Trophoblast cell (in vitro differentiated cells and primary cell): Measurements from ENCODE around the gene PHLPP1.
A peak's percentile ranks its signal among the peaks of the same experiment; 100 is the strongest.
"Not testable (repeated sequence)": the region's sequence is repeated elsewhere in the genome, so short reads cannot be mapped to it uniquely, and the experiment has no call there.

Experiments used
- DNase-seq, 2 donors: peaks; one replicate each; pipeline ENCODE4 v3.0.0-alpha.2; 2016
- H2AFZ ChIP-seq: 2 replicates; pipeline ENCODE4 v1.6.1; 2013; ENCODE audit warnings: low read length, moderate library complexity, mild to moderate bottlenecking; ENCODE audit not compliant: insufficient read depth, poor library complexity
- H2AK5ac ChIP-seq: 2 replicates; pipeline ENCODE4 v1.6.1; 2013; ENCODE audit warnings: mild to moderate bottlenecking, low read length
- H2BK120ac ChIP-seq: 2 replicates; pipeline ENCODE4 v1.6.1; 2013; ENCODE audit warnings: low read length, mild to moderate bottlenecking, moderate library complexity; ENCODE audit not compliant: insufficient read depth, poor library complexity
- H2BK12ac ChIP-seq: 2 replicates; pipeline ENCODE4 v1.6.1; 2013; ENCODE audit warnings: mild to moderate bottlenecking, low read length, moderate library complexity
- H2BK5ac ChIP-seq: 2 replicates; pipeline ENCODE4 v1.6.1; 2013; ENCODE audit warnings: low read length, low read depth, moderate library complexity, mild to moderate bottlenecking; ENCODE audit not compliant: poor library complexity
- H3K14ac ChIP-seq: 2 replicates; pipeline ENCODE4 v1.6.1; 2013; ENCODE audit warnings: mild to moderate bottlenecking, low read length
- H3K18ac ChIP-seq: 2 replicates; pipeline ENCODE4 v1.6.1; 2013; ENCODE audit warnings: mild to moderate bottlenecking, low read length
- H3K23ac ChIP-seq: 2 replicates; pipeline ENCODE4 v1.6.1; 2013; ENCODE audit warnings: low read length
- H3K27ac ChIP-seq: 2 replicates; pipeline ENCODE4 v1.5.1; 2013; ENCODE audit warnings: low read depth, mild to moderate bottlenecking, inconsistent platforms, low read length, moderate library complexity
- H3K27me3 ChIP-seq: 2 replicates; pipeline ENCODE4 v1.6.1; 2013; ENCODE audit warnings: inconsistent platforms, mild to moderate bottlenecking, low read length, moderate library complexity; ENCODE audit not compliant: insufficient read depth
- H3K36me3 ChIP-seq, 2 experiments: 1 replicate in 1 of 2; 2 replicates in 1 of 2; pipeline ENCODE4 v1.6.1; 2013; ENCODE audit warnings: low read length in 2 of 2, mild to moderate bottlenecking in 2 of 2, moderate library complexity in 1 of 2; ENCODE audit not compliant: insufficient read depth in 2 of 2, control insufficient read depth in 1 of 2
- H3K4ac ChIP-seq: 2 replicates; pipeline ENCODE4 v1.6.1; 2013; ENCODE audit warnings: low read depth, mild to moderate bottlenecking, low read length, moderate library complexity
- H3K4me1 ChIP-seq, 2 experiments: 1 replicate in 1 of 2; 2 replicates in 1 of 2; pipeline ENCODE4 v1.6.1; 2013; ENCODE audit warnings: low read length in 2 of 2, mild to moderate bottlenecking in 2 of 2, moderate library complexity in 1 of 2; ENCODE audit not compliant: insufficient read depth in 2 of 2, control insufficient read depth in 1 of 2
- H3K4me2 ChIP-seq: 2 replicates; pipeline ENCODE4 v1.6.1; 2013; ENCODE audit warnings: inconsistent platforms, mild to moderate bottlenecking, low read length, moderate library complexity
- H3K4me3 ChIP-seq: 2 replicates; pipeline ENCODE4 v1.5.1; 2013; ENCODE audit warnings: mild to moderate bottlenecking, low read depth, low read length, inconsistent platforms
- H3K79me1 ChIP-seq: one replicate; pipeline ENCODE4 v1.6.1; 2013; ENCODE audit warnings: low read length
- H3K79me2 ChIP-seq: 2 replicates; pipeline ENCODE4 v1.6.1; 2013; ENCODE audit warnings: low read length, mild to moderate bottlenecking; ENCODE audit not compliant: control insufficient read depth, insufficient read depth, poor library complexity
- H3K9ac ChIP-seq: 2 replicates; pipeline ENCODE4 v1.6.1; 2013; ENCODE audit warnings: mild to moderate bottlenecking, low read length
- H3K9me3 ChIP-seq: 2 replicates; pipeline ENCODE4 v1.6.1; 2013; ENCODE audit warnings: low read depth, mild to moderate bottlenecking, control low read depth, inconsistent platforms, low read length; ENCODE audit not compliant: insufficient read depth
- H4K12ac ChIP-seq: 2 replicates; pipeline ENCODE4 v1.6.1; 2013; ENCODE audit warnings: low read depth, mild to moderate bottlenecking, low read length, moderate library complexity
- H4K8ac ChIP-seq: 2 replicates; pipeline ENCODE4 v1.6.1; 2013; ENCODE audit warnings: low read depth, mild to moderate bottlenecking, low read length, moderate library complexity
- H4K91ac ChIP-seq: one replicate; pipeline ENCODE4 v1.6.1; 2013; ENCODE audit warnings: low read depth, mild to moderate bottlenecking, low read length, moderate library complexity
- WGBS: extraction: QIAGEN DNeasy Blood & Tissue Kit; methylation state at CpG from one replicate; pipeline ENCODE4 v1.1.7; 2013; ENCODE audit warnings: missing lambda C conversion rate; ENCODE audit not compliant: insufficient read length, insufficient coverage; ENCODE audit errors: extremely low coverage; 5-methylcytosine and 5-hydroxymethylcytosine counted together

PHLPP1 gene

GRCh38 chr18:62706879-62707278, 8.5 kb upstream of the PHLPP1 start:
- not testable (repeated sequence) for H3K23ac ChIP-seq, H2BK12ac ChIP-seq, H2AK5ac ChIP-seq, H3K36me3 ChIP-seq, H2AFZ ChIP-seq, H3K4me2 ChIP-seq, H3K9ac ChIP-seq, H3K27ac ChIP-seq, H4K12ac ChIP-seq, H3K27me3 ChIP-seq, H4K8ac ChIP-seq, H3K4ac ChIP-seq, H3K4me3 ChIP-seq, H3K79me2 ChIP-seq, H3K14ac ChIP-seq, H3K9me3 ChIP-seq, H3K4me1 ChIP-seq, DNase-seq, H3K18ac ChIP-seq, H4K91ac ChIP-seq, H3K79me1 ChIP-seq, H2BK5ac ChIP-seq, H2BK120ac ChIP-seq
- WGBS, result no CpG with 5 or more reads among the region's 8 CpGs

DNA sequence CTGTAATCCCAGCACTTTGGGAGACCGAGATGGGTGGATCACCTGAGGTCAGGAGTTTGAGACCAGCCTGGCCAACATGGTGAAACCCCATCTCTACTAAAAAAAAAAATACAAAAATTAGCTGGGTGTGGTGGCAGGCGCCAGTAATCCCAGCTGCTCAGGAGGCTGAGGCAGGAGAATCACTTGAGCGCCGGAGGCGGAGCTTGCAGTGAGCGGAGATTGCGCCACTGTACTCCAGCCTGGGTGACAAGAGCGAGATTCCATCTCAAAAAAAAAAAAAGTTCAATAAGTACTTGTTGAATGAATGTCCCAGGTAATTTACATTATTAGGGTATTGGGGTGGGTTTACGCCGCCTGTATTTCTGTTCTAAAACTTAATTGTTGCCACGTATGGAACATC, 5.4 kb upstream of the PHLPP1 start:
- H4K8ac ChIP-seq, H3K27ac ChIP-seq, H4K12ac ChIP-seq, H3K4me3 ChIP-seq, H2BK120ac ChIP-seq, H3K4ac ChIP-seq, H4K91ac ChIP-seq, H3K79me1 ChIP-seq, H2BK12ac ChIP-seq, H3K27me3 ChIP-seq, H3K4me2 ChIP-seq, H3K4me1 ChIP-seq, H3K79me2 ChIP-seq, H3K14ac ChIP-seq, H3K23ac ChIP-seq, H3K9me3 ChIP-seq, H3K9ac ChIP-seq, H2BK5ac ChIP-seq, H2AFZ ChIP-seq, H2AK5ac ChIP-seq, H3K36me3 ChIP-seq, H3K18ac ChIP-seq: not testable (repeated sequence)
- no CpG with 5 or more reads among the region's 11 CpGs for WGBS
- peak; percentile 62 to 63 for DNase-seq

GRCh38 chr18:62710417-62710816, 4.9 kb upstream of the PHLPP1 start:
- Histone ChIP-seq H3K4me3 (no peak overlapping the region), H3K79me1 (peaks cover 4% of the 10 kb centered on the region), H3K79me2 (peaks cover 2% of the 10 kb centered on the region), H3K36me3 (no peaks in the 10 kb centered on the region), H3K14ac (no peak overlapping the region), H2BK5ac (no peak overlapping the region), H3K18ac (no peak overlapping the region), H2BK12ac (no peak overlapping the region), H3K27me3 (no peaks in the 10 kb centered on the region), H3K4ac (no peak overlapping the region), H3K27ac (no peak overlapping the region), H3K9me3 (peaks cover 2% of the 10 kb centered on the region), H4K91ac (no peak overlapping the region), H3K4me1 (peaks cover 2% of the 10 kb centered on the region in 2 experiments), H4K12ac (no peak overlapping the region), H3K4me2 (no peak overlapping the region), H2BK120ac (no peak overlapping the region), H2AFZ (no peak overlapping the region), H3K23ac (no peak overlapping the region), H2AK5ac (no peak overlapping the region), H3K9ac (no peak overlapping the region), H4K8ac (no peak overlapping the region)
- peak in 1 of 2 donors; percentile 29 for DNase-seq

DNA sequence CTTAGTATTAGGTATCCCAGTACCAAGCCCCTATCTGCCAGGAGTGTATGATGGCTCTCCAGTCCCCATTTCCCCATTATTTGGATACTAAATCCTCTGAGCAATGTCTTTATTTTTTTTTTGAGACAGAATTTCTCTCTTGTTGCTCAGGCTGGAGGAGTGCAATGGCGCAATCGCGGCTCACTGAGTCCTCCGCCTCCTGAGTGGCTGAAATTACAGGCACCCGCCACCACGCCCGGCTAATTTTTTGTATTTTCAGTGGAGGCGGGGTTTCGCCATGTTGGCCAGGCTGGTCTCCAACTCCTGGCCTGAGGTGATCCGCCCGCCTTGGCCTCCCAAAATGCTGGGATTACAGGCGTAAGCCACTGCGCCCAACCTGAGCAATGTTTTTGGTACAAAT, 3.6 kb upstream of the PHLPP1 start:
- H3K9me3 ChIP-seq, result peaks cover 2% of the 10 kb centered on the region
- H3K4me2 ChIP-seq, result no peak overlapping the region
- H3K27ac ChIP-seq, result no peak overlapping the region
- H4K12ac ChIP-seq, result no peak overlapping the region
- H3K27me3 ChIP-seq, result no peaks in the 10 kb centered on the region
- H3K79me2 ChIP-seq, result peaks cover 11% of the 10 kb centered on the region
- no peak overlapping the region for H3K4ac ChIP-seq
- WGBS, result no CpG with 5 or more reads among the region's 13 CpGs
- H2BK120ac ChIP-seq, result no peak overlapping the region
- H3K4me3 ChIP-seq, result no peak overlapping the region
- no peak overlapping the region for H4K8ac ChIP-seq
- H2AFZ ChIP-seq, result no peak overlapping the region
- H3K79me1 ChIP-seq, result peaks cover 14% of the 10 kb centered on the region
- no peak overlapping the region for H2BK5ac ChIP-seq
- no peaks in the 10 kb centered on the region for H3K36me3 ChIP-seq
- peaks cover 2% of the 10 kb centered on the region in 2 experiments for H3K4me1 ChIP-seq
- no peak overlapping the region for H3K23ac ChIP-seq
- H3K18ac ChIP-seq, result no peak overlapping the region
- peak; percentile 90 to 92 for DNase-seq
- no peak overlapping the region for H3K9ac ChIP-seq
- no peak overlapping the region for H2BK12ac ChIP-seq
- H4K91ac ChIP-seq, result no peak overlapping the region
- H3K14ac ChIP-seq, result no peak overlapping the region
- no peak overlapping the region for H2AK5ac ChIP-seq
